Measurements from ENCODE around the gene ATP8B4.

DNA sequence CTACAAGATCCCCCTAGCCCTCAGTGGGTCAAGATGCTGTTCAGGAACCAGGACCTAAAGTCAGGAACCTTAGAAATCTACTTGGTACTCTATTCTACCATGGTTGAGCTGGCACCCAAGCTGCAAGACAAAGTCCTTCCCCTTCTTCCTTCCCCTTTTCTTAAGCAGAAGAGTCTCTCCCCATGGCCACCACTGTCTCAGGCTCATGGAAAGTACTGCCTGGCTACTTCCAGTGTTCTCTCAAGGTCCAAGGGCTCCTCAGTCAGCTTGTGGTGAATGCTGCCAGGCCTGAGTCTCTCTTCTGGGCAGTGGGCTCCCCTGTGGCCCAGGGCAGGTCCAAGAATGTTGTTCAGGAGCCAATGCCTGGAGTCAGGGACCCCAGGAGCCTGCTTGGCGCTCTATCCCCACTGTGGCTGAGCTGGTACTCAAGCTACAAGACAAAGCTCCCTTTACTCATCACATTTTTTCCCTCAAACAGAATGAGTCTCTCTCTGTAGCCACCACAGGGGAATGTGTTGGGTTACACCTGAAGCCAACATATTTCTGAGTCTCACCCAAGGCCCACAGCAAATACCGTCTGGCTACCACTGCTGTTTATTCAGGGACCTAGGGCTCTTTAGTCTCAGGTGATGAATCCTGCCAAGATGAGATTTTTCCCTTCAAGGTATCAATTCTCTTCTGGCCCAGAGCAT lies 44.8 kb upstream of the ATP8B4 start:
- TF ChIP-seq CTCF (optimal IDR thresholded peaks at IDR 0.05 in 1 of 3, IDR thresholded peaks at IDR 0.05 in 1 of 3, conservative IDR thresholded peaks at IDR 0.05 in 1 of 3; ENCODE audit: extremely low read depth in 1 of 3, insufficient read depth in 2 of 3, low read length in 3 of 3) (no peak), EZH2 (IDR thresholded peaks at IDR 0.05; ENCODE audit: low read length) (no peak)
